GM18517 (cell line): ENCODE measurements around the gene CD93.

Experiments
- ATAC-seq: cut with Tn5 transposase; IDR thresholded peaks from one replicate; pipeline ENCODE4 v1.9.1; 2021; ENCODE audit warnings: mild to moderate bottlenecking, moderate library complexity; ENCODE audit not compliant: unreplicated experiment

Gene CD93

DNA sequence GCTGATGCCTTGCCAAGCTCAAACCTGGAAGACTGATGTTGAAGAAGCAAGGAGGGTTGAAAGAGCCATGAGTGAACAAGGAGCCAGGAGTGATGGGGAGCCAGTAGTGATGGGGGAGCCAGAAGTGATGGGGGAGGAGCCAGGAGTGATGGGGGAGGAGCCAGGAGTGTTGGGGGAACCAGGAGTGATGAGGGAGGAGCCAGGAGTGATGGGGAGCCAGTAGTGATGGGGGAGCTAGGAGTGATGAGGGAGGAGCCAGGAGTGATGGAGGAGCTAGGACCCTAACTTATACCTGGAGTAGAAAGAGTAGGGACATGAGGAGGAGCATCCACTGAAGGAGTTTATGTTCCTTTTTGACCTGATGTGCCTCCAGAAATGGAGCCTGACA is 14.6 kb upstream of the CD93 start:
- no peak for ATAC-seq

DNA sequence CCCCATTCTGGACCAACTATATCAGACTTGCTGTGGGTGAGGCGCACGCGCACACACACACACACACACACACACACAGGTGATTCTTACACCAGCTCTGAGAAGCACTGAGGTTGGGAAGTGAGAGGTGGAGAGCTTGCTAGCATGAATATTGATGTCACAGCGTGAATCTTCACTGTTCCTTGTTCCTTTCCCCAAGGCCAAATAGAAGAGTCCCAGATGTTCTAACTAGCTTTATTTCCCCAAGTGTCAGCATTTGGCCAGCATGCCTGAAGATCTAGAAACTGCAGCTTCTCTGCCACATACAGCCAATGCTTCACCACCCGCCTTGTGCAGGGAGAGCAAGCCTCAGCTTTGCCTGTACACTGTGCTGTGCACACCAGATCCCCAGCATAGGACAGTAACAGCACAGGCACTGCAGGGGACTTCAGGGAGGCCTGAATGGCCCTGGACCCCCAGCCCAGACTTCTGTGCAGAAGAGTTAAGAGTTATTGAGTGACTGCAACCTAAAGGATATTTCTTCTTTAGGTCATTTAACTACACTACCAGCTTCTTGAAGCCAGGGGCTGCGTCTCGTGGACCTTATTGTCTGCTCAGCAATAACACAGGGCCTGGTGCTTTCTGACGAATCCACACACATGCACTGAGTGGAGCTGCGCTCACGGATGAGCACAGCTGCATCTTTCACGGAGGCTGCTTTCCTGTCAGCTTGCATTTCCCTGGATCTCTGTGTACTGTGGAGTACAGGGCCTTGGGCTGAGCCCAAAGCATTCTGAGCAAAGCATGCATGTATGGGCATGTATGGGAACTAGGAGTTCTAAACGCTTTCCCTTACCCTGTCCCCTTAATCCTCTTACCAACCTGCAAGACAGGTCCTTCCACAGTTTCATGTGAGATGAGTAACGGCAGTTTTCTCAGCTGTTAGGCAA is 13.9 kb upstream of the CD93 start:
- no peak for ATAC-seq

DNA sequence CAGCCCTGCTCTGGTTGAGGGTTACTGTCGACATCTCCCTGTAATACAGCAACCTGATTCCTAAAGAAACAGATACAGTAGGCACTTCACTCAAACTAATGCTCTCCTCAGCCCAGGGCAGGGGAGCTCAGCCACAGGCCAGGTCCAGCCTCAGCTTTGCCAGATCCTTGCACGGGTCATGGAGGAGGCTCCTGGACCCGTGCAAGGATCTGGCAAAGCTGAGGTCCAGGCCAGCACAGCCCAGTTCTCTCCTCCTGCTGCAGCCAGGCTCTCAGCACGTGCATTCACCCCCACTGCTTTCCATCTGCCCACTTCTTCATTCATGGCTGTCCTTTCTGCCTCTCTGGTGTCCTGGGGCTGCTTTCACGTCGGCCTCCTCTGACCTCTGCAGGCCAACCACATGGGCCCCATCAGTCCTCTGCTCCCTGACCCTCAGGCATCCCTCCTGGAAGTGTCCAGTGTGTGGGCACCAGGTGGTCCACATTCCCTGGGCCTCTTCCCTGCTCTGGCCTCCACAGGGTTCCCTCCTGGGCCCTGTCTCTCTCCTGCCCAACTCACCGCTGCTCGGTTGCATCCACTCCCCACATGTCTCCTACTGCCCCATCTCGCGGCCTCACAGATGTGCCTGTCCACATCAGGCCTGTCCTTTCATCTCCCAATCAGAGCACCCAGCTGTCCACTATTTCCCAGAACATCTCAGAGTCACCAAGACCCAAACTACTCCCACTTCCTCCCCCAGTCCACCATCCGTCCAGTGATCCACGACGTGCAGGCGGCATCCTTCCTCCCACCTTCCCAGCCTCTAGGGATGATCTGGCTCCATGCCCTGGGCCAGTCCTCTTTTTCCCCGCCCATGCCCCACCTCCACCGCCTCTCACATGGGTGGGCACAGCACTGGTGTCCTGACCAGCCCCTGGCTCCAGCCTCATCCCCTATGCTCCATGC is 11.8 kb upstream of the CD93 start:
- ATAC-seq = no peak

DNA sequence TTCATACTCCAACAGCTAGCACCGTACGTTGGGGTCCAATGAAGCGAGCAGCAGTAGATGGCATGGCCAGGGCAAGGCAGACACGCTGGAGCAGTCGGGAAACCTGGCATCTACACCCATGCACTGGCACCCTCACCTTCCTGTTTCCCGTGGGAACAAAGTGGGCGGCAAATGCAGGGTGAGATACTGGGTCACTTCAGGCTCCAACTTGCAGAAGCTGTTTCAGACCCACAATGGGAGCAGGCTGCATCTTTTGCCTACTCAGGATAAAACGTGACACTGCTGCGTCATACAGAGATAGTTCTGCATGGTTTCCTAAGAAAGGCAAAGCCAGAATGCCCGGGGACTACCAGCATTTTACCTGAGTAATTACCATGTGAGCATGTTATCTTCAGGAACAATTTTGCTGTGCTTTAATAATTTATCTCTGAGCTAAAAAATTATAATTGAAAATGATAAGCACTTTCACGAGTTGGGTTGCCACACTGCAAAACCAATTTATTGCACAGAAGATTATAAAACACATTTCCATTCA is 10.9 kb upstream of the CD93 start:
- ATAC-seq = no peak

- no peak for ATAC-seq
Observed at GRCh38 chr20:23096097-23096496, 10.0 kb upstream of the CD93 start.

DNA sequence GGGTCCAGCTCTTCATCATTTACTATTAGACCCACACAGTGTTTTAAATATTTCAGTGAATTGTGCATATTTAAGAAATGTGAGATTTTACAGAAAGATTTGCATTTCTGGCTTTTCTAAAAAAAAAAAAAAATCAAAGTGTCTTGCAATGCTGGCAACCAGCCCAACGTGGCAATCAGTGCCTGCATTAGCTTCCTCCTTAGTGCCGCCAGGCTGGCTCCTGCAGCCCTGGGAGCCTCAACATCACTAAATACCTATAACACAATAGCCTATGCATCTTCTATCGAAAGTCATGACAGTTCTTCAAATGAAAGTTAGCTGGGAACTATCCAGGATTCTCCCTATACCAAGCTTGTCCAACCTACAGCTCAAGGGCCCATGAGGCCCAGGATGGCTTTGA is 9.4 kb upstream of the CD93 start:
- ATAC-seq = no peak

DNA sequence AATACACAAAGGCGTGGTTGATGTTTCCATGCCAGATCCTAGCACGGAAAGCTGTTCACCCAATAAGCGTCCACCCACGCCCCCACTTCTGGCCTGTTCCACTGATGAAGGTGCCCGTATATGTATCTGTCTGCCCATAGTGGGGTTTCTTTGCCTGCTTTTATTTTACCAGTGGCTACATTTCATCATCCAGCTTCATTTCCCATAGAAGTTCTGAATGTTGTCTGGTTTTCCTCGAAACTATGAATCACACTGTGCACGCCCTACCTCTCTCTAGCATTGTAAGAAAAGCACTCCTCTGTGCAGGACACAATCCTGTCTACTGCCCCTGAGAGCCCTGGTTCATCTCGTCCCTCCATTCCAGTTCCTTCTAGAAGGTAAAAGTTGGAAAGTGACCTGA is 8.8 kb upstream of the CD93 start:
- ATAC-seq = no peak

DNA sequence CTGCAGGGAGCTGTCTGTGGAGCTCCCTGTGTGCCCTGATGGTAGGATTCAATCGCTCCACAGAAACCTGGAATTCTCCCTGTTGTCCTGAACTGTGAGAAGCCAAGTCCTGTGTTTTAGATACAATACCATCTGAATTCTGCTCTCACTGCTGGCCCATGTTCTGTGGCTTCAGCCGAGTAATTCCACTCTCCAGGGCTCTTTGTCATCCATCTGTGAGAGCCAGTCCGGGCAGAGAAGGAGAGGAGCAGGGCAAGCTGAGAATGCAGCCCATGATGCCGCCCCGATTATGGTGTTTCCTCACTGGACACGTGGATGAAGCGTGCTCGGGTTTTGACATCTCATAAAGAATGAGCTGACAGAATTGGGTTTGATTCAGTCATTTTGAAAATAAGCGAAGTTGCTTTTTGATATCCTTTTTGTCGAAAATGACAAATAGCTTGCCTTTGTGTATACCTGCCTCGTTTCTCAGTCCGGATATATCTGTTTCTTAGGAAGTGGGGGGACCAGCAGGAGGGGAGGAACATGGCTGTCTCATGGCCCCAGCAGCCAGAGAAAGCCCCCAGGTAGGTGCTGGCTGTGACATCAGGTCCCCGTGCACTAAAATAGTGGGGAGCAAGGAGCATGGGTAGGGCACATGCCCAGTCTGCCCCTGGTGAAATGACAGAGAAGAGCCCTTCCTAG is 8.2 kb upstream of the CD93 start:
- no peak for ATAC-seq

- ATAC-seq = no peak
Observed at GRCh38 chr20:23093613-23094012, 7.5 kb upstream of the CD93 start.

GRCh38 chr20:23092861-23093495 is 6.9 kb upstream of the CD93 start:
- no peak for ATAC-seq

DNA sequence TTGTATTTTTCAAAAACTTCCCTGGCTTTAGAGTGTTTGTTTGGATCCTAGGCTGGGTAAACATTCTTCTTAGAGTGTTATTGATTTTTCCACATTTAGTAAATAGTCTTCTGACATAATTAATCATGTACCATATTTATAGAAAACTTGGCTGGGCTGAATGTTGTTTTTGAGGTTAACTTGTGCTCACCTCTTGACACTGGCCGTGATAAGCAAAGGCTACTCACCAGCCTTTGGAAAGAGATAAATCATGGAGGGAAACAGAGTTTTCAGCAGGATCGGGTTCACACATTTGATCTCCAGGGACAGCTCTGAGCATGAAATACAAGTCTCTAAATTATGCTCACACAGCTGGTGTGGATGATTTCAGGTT is 6.2 kb upstream of the CD93 start:
- ATAC-seq = no peak

- ATAC-seq = no peak
Observed at GRCh38 chr20:23091721-23092383, 5.7 kb upstream of the CD93 start.

DNA sequence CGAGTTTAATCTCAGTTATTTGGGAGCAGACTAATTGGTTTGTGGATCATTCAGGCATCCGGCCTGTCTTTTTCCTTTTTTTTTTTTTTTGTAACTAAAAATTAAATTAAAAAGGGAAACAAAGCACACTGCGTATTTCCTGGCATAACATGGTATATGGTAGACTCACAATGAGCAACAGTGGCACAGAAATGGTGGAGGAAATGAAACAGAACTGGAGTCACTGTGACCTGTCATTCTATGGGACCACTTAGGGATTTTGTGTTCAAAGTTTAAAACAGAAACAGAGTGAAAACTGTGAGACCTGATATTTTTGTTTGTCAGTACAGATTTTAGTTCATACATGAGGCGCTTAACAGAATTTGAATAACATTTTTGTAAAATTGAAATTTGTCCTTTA is 4.8 kb upstream of the CD93 start:
- ATAC-seq = no peak

DNA sequence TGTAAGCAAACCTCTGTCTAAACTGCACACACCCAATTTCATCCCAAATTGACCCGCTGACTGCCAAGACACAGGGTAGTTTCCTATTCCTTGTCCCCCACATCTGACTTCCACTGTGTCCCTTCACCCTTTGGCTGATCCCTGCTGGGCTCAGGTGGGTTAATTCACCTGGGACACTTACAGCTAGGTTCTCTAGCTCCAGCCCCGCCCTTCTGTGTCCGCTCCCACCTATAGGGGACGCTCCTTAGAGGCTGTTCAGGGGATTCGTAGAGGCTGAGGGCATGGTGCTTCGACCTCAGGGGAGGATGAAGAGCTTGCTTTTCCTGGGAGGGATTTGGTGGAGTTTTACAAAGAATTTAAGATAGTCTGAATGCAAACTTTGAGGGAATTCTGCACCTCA is 4.0 kb upstream of the CD93 start:
- no peak for ATAC-seq

DNA sequence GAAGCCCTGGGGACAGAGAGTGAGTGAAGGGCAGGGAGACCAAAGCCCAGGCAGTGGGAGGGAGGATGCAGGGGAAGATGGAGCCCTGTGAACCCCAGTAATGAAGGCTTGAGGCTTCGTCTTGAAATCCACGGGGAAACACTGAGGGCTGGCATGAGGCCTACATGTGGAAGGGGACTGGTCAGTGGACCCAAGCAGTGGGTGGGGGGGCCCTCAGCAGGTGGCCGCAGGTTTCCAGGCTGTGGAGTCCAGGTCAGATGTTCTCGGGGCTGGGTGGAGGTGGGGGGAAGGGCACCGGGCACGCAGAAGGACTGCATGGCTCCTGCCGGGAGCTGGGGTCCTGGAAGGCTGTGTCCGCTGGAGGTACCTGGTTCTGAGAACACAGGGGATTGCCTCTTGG is 2.7 kb upstream of the CD93 start:
- no peak for ATAC-seq

DNA sequence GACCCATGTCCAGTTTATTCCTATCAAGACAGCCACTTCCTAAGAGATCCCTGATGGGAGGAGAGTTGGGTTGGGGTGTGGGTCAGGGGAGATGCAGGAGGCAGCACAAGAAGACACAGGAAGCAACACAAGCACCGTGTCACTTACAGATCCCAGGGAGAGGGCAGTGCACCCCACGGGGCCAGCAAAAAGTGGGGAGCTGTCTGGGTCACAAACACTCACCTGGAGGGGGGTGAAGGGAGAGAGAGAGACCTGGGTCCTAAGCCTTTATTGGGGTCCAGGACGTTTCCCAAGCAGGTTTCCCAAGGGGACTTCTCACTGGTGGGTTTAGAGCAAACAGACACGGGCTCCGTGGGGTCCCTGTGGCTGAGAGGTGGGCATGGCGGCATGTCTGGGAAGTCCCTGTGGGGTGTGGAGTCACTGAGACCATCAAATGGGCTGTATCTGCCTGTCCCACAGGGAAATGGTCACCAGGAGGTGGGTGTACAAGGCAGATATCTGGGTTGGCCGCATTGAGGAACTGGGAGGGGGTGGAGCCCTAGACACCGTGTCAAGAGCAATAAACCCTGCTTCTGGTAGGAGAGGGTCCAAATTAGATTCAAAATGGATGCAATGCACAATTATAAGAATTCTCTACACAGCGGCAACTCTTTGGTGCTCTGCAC is 1.6 kb upstream of the CD93 start:
- ATAC-seq = no peak

DNA sequence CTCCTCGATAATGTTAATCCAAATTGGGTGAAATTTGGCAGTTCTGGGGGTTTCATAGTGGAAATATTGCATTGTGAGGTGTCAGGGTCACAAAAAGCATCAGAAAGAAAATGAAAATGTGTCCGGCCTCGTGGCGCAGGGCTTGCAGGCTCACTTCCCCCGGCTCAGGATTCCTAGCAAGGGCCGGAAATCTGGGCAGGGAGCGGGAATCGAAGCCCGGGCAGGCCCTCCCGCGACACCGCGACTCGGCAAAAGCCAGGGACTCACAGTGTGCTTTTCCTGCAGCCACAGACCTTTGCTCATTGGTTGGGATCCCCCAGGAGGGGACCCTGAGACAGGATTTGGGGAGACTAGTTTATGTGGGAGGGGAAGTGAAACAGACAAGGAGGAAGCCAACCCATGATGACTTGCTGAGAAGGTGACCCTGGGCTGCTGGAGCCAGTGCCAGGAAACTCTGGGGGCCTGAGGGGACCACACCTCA is 847 bp upstream of the CD93 start:
- no peak for ATAC-seq

GRCh38 chr20:23085436-23086055 is 578 bp downstream of the CD93 start:
- no peak for ATAC-seq

- ATAC-seq = no peak
Observed at GRCh38 chr20:23084845-23085365, 1.2 kb downstream of the CD93 start.
